NB4 (cell line): Measurements from ENCODE around the gene AFAP1.

Experiments used
- POLR2A ChIP-seq: IDR thresholded peaks from 2 replicates; pipeline ENCODE4 v1.6.1; 2011; ENCODE audit warnings: mild to moderate bottlenecking; ENCODE audit not compliant: insufficient read length; ENCODE audit errors: extremely low read depth
- TF ChIP-seq, protein P1 (sequence below): IDR thresholded peaks from 2 replicates; pipeline ENCODE4 v1.6.1; 2011; ENCODE audit warnings: low read depth, low read length

DNA sequence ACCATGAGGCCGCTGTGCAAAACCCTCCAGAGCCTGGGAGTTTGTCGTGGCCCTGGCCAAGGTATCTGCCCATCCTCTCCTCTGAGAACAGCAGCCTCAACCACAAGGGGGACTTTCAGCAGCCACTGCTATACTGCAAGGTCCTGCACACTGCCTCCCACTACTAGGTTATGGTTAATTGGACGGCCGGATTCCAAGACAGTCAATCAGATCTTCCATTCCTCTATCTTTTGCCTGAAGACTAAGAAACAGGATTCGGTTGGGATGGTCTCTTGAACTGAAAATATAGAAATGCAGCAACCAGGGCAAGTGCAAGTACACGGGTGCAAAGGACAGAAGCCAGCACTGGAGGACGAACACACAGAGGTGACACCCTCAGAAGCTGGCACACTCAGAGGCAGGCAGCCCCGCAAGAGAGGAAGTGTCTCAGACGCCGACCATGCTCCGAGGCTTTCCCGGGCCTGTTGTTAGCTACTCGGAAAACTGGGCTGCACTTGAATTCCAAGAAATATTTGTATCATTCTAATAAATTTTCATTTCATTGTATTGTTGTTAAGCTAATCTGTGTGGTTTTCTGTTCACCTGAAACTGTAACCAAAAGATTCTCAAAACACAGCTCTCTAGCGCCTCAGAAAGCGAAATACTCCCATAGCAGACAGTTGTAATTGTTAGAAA is 63.3 kb downstream of the AFAP1 start:
- TF ChIP-seq, protein P1, sequence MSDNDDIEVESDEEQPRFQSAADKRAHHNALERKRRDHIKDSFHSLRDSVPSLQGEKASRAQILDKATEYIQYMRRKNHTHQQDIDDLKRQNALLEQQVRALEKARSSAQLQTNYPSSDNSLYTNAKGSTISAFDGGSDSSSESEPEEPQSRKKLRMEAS, result no peak
- no peak for TF ChIP-seq POLR2A
